Spinal cord (tissue), 10 donors: ENCODE measurements around the gene PCNA. TPM values are rescaled to one million over a fixed set of nuclear protein-coding genes. Genes with fewer than 3 reads are reported as not detected.
"Not testable (repeated sequence)": the region's sequence is repeated elsewhere in the genome, so short reads cannot be mapped to it uniquely, and the experiment has no call there.

ENCODE experiments used
- DNase-seq, 6 donors: peaks; one replicate each; pipeline versions ENCODE4 v3.0.0 to v3.0.0-alpha.2; 2013 to 2015; ENCODE audit warnings: low spot score in 6 of 6, low read depth in 4 of 6
- H3K27ac ChIP-seq: one replicate; pipeline ENCODE4 v1.5.1; 2013; ENCODE audit warnings: low read depth, low read length, control low read depth
- H3K27me3 ChIP-seq: one replicate; pipeline ENCODE4 v1.6.1; 2013; ENCODE audit warnings: low read length; ENCODE audit not compliant: control insufficient read depth, insufficient read depth
- H3K36me3 ChIP-seq: one replicate; pipeline ENCODE4 v1.6.1; 2013; ENCODE audit warnings: low read length; ENCODE audit not compliant: control insufficient read depth, insufficient read depth
- H3K4me1 ChIP-seq: one replicate; pipeline ENCODE4 v1.6.1; 2013; ENCODE audit warnings: low read length; ENCODE audit not compliant: control insufficient read depth, insufficient read depth
- H3K4me3 ChIP-seq: one replicate; pipeline ENCODE4 v1.5.1; 2013; ENCODE audit warnings: low read depth, low read length, control low read depth
- H3K9me3 ChIP-seq: one replicate; pipeline ENCODE4 v1.6.1; 2013; ENCODE audit warnings: low read length; ENCODE audit not compliant: control insufficient read depth, insufficient read depth
- WGBS: methylation state at CpG from one replicate; pipeline ENCODE4 v1.1.5; 2013; ENCODE audit warnings: missing lambda C conversion rate; ENCODE audit not compliant: insufficient coverage; 5-methylcytosine and 5-hydroxymethylcytosine counted together
- polyA plus RNA-seq, 2 donors: library from polyadenylated mRNA; unstranded; fragments of 120-200 nt; gene quantifications; one replicate each; pipeline ENCODE4 v1.2.1, GENCODE V29; 2013; ENCODE audit not compliant: insufficient read length in 2 of 2
- total RNA-seq, 2 donors: library from RNA; depleted of rRNA in 1 of 2; stranded (reverse); fragments of 120-200 nt in 1 of 2; fragments of >200 nt in 1 of 2; gene quantifications; one replicate each; pipeline versions ENCODE4 v1.2.3 to v1.2.4, GENCODE V29; 2013 to 2014
- donor health status: healthy.

PCNA gene
- total and polyA plus RNA-seq, 4 donors, result 60.4 to 102 (median 85.0) TPM

DNA sequence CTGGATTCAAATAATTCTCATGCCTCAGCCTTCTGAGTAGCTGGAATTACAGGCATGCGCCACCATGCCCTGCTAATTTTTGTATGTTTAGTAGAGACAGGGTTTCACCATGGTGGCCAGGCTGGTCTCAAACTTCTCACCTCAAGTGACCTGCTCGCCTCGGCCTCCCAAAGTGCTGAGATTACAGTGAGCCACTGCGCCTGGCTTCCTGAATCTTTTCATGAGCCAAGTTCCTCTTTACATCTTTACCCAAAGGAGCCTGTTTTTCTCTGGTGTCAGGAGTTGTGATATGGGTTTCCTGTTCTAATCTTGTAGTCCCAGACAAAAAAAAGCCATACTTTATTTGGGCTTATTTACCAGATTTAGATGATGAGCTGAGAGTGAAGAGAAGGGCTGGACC is 34.4 kb downstream of the PCNA start:
- Histone ChIP-seq H3K4me1 (peaks cover 7% of the 10 kb centered on the region), H3K36me3 (peaks cover 2% of the 10 kb centered on the region), H3K27ac (no peak overlapping the region), H3K27me3 (no peaks in the 10 kb centered on the region), H3K9me3 (no peaks in the 10 kb centered on the region), H3K4me3 (no peak overlapping the region)
- no peak for DNase-seq
- WGBS, result 70% methylated on average over 2 of the region's 4 CpGs

DNA sequence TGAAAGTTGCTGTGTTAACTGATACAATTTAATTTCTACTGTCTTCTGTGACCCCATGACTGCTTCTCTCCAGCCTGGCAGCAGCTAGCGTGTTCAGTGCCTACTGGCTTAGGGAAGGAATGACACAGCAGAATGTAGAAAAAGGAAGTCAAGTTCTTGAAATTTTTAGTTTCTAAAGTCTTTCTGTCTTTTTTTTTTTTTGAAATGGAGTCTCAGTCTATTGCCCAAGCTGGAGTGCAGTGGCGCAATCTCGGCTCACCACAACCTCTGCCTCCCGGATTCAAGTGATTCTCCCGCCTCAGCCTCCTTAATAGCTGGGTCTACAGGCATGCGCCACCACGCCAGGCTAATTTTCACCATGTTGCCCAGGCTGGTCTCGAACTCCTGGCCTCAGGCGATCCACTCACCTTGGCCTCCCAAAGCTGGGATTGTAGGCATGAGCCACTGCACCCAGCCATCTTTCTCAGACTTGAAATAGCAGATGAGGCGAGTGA is 39.3 kb downstream of the PCNA start:
- H3K27me3 ChIP-seq, result no peaks in the 10 kb centered on the region
- no peaks in the 10 kb centered on the region for H3K36me3 ChIP-seq
- WGBS, result 92% methylated on average over 9 of the region's 10 CpGs
- DNase-seq, result no peak
- H3K4me3 ChIP-seq, result no peak overlapping the region
- no peak overlapping the region for H3K27ac ChIP-seq
- peaks cover 5% of the 10 kb centered on the region for H3K4me1 ChIP-seq
- H3K9me3 ChIP-seq, result no peaks in the 10 kb centered on the region

DNA sequence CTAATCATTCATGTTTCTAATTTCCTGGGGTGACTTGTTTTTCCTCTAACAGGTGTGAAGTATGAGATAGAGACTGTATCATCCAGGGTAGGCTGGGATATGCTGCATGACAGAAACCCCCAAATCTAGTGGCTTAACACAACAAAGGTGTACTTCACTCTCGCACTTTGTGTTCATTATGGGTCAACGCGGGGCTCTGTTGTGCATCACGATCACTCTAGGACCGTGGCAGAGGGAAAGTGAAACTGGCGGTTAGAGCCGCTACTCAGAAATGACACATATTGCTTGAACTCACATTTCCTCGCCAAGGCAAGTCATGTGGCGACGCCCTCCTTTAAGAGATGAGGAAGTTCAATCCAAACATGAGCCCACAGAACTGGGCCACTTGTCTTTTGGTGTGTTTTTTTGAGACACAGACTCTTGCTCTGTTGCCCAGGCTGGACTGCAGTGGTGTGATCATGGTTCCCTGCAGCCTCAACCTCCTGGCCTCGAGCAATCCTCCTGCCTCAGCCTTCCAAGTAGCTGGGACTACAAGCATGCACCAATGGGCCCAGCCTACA is 41.3 kb downstream of the PCNA start:
- WGBS, result 81% methylated on average over 8 of the region's 11 CpGs
- H3K27ac ChIP-seq, result peak overlapping the region; percentile 10
- no peaks in the 10 kb centered on the region for H3K27me3 ChIP-seq
- H3K4me3 ChIP-seq, result no peak overlapping the region
- peaks cover 5% of the 10 kb centered on the region for H3K4me1 ChIP-seq
- H3K36me3 ChIP-seq, result no peaks in the 10 kb centered on the region
- H3K9me3 ChIP-seq, result no peaks in the 10 kb centered on the region
- DNase-seq, result no peak

GRCh38 chr20:5077761-5078387 is 41.9 kb downstream of the PCNA start:
- no peak for DNase-seq
- Histone ChIP-seq H3K4me1 (peaks cover 9% of the 10 kb centered on the region), H3K27ac (no peak overlapping the region), H3K4me3 (no peak overlapping the region), H3K27me3 (no peaks in the 10 kb centered on the region), H3K9me3 (no peaks in the 10 kb centered on the region), H3K36me3 (no peaks in the 10 kb centered on the region)
- 84% methylated on average over 3 of the region's 4 CpGs for WGBS

DNA sequence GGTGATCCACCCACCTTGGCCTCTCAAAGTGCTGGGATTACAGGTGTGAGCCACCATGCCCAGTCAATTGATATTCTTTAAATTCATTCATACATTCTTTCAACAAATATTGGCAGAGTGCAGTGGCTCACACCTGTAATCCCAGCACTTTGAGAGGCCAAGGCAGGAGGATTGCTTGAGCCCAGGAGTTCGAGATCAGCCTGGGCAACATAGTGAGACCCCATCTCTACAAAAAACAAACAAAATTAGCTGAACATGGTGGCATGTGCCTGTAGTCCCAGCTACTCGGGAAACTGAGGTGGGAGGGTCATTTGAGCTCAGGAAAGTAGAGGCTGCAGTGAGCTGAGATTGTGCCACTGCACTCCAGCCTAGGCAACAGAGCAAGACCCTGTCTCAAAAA is 42.8 kb downstream of the PCNA start:
- H3K9me3 ChIP-seq, H3K27me3 ChIP-seq, H3K4me1 ChIP-seq, H3K4me3 ChIP-seq, H3K27ac ChIP-seq, H3K36me3 ChIP-seq, DNase-seq: not testable (repeated sequence)
- 90% methylated on average over 1 of the region's 2 CpGs for WGBS

DNA sequence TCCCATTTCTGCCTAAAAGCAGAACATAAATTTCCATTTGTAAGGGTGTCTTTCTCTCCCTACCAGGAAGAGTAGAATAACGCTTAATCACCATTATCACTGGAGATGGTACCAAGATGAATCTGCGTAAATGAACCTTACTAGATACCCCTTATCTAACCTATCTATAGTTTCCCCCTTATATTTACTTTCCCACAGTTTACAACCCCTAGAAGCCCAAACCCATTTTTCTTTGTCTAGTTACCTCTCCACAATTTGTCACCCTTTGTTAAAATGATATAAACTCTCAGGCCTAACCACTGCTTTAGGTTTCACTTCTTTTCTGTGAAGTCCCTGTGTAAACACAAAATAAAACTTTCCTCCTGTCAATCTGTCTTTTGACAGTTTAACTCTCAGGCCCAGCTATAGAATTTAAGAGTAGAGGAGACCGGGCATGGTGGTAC is 45.5 kb downstream of the PCNA start:
- H3K4me1 ChIP-seq, result peaks cover 5% of the 10 kb centered on the region
- no peak overlapping the region for H3K4me3 ChIP-seq
- H3K27ac ChIP-seq, result no peak overlapping the region
- no peaks in the 10 kb centered on the region for H3K27me3 ChIP-seq
- no peak for DNase-seq
- WGBS, result 100% methylated on average over 1 of the region's 3 CpGs
- H3K36me3 ChIP-seq, result no peaks in the 10 kb centered on the region
- H3K9me3 ChIP-seq, result no peaks in the 10 kb centered on the region

DNA sequence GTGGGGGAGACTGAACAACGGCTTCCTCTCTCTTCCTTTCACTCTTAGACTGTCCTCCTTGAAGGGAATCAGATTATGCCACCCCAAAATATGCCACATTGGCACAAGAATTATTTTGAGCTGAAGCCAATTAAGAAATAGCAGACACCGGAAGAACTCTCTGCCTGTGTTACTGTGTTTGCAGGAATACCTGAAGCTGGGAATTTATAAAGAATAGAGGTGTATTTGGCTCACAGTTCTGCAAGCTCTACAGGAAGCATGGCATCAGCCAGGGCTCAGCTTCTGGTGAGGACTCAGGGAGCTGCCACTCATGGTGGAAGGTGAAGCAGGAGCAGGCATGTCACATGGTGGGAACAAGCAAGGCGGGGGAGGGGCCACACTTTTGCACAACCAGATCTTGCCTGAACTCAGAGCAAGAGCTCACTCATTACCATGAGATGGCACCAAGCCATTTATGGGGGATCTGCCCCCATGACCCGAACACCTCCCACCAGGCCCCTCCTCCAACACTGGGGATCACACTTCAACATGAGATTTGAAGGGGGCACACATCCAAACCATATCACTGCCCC is 46.0 kb downstream of the PCNA start:
- H3K36me3 ChIP-seq, result no peaks in the 10 kb centered on the region
- no peaks in the 10 kb centered on the region for H3K9me3 ChIP-seq
- H3K4me1 ChIP-seq, result peaks cover 5% of the 10 kb centered on the region
- no peak overlapping the region for H3K27ac ChIP-seq
- 73% methylated on average over 2 of the region's 4 CpGs for WGBS
- H3K27me3 ChIP-seq, result no peaks in the 10 kb centered on the region
- H3K4me3 ChIP-seq, result no peak overlapping the region
- DNase-seq, result no peak

DNA sequence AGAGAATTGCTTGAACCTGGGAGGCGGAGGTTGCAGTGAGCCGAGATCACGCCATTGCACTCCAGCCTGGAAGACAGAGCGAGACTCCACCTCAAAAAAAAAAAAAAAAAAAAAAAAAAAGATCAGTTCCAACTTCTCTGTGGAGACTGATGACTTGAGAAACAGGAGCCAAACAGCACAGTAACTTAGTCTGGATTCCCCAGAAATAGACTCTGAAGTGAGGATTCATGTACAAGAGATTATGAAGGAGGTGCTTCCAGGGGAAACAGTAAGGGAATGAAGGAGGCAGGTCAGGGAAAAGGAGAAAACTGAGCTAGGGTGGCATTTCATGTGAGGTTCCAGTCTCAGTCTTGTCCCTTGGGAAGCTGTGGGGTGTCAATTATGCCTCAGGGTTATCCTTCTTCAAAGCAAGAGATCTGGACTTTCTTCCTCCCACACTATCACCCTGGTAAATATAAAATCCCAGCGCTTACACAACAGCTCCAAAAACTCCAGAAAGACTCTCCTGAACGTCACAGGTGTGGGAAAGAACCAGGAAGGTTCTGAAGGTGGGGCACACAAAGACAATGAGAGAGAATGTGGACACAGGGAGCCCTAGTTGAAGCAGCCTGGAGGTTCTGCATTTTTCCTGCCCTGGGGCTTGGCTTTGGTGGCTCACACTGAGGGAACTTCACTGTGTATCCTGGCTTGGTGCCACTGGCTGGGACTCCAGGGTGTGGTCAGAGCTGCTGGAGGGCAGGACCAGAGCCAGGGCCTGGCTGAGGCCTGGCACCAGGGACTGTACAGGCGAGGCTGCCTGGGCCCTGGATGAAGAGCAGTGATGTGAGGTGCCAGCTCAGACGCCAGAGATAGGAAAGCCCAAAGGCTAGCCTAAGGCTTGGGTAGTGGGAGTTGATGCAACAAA is 46.8 kb downstream of the PCNA start:
- H3K36me3 ChIP-seq, result no peaks in the 10 kb centered on the region
- H3K27ac ChIP-seq, result no peak overlapping the region
- H3K27me3 ChIP-seq, result no peaks in the 10 kb centered on the region
- WGBS, result 54% methylated on average over 3 of the region's 8 CpGs
- H3K4me3 ChIP-seq, result no peak overlapping the region
- H3K9me3 ChIP-seq, result no peaks in the 10 kb centered on the region
- DNase-seq, result peak in 2 of 6 donors; percentile 17 to 69
- H3K4me1 ChIP-seq, result peaks cover 5% of the 10 kb centered on the region

DNA sequence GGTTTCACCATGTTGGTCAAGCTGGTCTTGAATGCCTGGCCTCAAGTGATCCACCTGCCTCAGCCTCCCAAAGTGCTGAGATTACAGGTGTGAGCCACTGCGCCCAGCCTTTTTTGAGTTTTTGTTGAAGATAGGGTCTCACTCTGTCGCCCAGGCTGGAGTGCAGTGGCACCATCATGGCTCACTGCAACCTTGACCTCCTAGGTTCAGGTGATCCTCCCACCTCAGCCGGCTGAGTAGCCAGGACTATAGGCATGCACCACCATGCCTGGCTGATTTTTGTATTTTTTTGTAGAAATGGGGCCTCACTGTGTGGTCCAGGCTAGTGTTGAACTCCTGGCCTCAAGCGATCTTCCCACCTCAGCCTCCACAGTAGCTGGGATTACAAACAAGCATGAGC is 47.8 kb downstream of the PCNA start:
- WGBS, result 95% methylated on average over 4 of the region's 4 CpGs
- H3K4me3 ChIP-seq, H3K36me3 ChIP-seq, H3K27me3 ChIP-seq, H3K9me3 ChIP-seq, H3K27ac ChIP-seq, DNase-seq, H3K4me1 ChIP-seq: not testable (repeated sequence)
